Suppressor macrophage treated with lipopolysaccharide for 4 hours (primary cell): ENCODE results near the gene MAFG.
A peak's percentile ranks its signal among the peaks of the same experiment; 100 is the strongest.

Experiments
- DNase-seq: peaks from one replicate; pipeline ENCODE4 v3.0.0-alpha.2; 2020

Gene MAFG

DNA sequence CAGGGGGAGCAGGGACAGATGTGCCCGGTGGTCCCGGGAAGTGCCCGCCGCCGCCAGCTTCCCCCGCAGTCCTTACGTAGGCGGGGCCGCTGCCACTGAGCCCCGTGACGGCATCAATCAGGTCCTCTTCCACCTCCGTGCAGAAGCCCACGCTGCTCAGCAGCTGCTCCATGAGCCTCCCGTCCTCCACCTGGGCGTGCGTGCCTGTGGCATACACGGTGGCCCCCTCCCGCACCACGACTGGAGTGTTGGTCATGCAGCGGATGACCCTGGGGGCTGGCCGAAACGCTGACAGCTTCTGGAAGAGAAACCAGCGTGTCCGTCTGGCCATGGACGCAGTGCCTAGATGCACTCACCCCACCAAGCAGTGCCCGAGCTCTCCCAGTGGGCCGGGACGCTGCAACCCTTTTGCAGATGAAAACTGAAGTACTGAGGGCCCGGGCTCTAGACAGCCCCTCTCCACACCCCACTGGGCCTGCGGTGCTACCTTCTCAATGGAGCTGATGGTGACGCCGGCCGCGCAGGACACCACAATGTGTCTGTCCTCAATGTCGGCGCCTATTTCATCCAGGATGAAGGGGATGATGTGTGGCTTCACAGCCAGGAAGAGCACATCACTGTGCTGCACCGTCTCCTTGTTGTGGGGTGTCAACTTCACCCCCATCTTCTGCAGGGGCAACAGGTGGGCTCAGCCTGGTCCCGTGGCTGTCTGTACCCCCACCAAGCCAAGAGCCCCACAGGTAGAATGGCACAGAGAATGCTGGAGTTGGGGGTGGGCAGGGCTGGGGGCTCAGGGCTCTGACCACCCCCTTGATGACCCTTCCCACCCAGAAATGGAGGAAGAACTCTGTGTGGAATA is 7.5 kb upstream of the MAFG start:
- no peak for DNase-seq

DNA sequence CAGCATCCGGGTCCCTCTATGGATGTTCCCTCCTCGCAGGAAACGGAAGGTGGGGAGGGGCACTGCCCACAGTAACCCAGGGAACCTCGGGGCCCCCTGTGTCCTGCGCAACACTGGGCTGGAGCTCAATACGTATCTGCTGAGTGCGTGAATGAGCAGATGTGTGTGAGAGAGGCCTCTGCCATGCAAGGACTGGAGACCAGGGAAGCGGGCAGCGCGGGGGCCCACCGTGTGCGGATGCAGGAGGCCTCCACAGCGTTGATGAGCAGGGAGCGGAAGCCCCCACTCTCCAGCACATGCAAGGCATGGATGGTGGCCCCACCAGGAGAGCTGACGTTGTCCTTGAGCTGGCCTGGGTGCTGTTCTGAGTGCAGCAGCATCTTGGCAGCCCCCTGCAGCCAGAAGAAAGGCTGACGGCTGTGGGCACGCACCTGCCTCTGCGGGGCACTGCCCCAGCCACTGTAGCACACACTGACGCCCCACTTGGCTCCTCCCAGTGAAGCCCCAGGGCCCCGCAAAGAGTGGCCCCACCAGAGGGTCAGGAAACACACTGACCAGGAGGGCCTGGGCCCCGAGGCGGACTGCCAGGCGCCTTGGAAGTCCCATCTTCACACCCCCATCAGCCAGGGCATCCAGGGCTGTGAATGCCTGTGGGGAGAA is 6.7 kb upstream of the MAFG start:
- DNase-seq, result no peak

DNA sequence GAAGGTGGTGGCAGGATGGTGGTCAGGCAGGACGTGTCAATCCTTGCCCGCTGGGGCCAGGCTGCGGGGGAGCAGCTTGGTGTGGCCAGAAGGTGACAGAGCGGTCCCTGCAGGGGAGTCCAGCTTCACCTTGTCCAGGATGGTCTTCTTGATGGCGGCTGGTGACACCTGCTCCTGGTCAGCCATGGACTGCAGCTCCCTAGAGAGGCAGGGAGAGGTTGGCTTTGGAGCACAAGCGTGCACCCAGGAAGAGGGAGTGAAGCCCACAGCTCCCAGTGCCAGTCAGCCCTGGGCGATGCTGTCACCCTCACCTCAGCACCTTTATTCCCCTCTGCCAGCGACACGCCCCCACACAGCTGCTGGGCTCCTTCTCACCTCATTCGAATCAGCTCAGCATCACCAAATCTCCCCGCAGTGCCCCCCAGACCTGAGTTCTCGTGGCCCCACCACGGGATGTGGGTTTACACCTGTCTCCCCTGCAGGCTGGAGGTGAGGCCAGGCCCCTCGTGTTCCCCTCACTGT is 5.7 kb upstream of the MAFG start:
- no peak for DNase-seq

DNA sequence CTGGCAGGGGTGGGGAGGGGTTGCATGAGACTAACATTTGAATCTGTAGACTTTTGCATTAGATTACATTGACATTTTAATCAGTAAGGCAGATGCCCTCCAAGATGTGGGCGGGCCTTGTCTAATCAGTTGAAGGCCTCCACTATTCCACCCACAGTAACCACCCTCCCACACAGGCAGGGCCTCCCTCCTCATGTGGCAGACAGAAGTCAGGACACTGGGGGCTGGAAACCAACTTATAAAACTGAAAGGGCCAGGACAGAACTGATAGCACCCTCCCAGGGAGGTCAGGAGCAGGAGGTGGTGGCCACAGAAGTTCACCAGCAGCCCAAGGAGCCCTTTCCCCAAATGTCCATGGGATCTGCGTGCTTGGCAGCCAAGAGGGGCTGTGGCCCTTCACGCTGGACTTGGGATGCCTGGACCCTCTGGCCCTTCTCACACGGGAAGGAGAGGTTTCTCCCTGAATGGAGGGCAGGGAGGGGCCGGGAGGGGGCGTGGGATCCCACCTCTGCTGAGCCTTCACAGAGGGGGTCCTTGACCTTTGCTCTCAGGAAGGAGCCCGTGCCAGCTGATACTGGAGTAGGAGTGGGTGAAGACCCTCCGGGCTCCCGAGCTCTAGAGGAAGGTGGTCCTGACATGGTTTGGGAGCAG is 4.9 kb upstream of the MAFG start:
- no peak for DNase-seq

DNA sequence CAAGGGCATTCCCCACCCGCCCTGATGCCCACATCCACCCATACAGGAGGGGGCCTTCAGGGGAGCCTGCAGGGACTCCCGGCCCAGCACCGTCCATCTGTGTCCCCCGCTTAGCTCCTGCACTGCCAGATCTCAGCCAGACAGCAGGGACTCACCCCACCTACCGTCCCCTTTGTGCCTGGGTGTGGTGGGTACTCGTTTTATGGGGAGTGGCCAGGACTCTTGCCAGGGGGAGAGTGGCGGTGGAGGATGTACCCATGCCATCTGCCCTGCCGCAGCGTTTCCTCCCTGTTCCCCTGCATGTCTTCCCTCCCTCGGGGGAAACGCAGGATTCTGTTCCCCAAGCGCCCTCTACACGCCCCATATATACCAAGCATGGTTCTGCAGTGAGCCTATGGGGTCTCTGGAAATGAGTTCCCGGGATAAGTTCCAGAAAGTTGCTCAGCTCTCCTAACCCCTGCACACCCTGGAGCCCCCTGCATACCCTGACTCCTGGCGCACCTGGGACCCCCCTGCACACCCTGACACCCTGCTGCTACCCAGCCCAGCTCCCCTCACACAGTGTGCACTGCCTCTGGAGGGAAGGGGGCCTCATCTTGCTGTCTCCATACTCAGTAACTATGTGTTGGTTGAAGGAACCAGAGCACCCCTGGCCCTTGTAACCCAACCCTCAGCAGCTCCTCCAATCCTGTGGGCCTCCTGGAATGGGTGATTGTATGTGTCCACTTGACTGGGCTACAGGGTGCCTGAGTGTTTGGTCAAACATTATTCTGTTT is 4.2 kb upstream of the MAFG start:
- DNase-seq, result no peak

DNA sequence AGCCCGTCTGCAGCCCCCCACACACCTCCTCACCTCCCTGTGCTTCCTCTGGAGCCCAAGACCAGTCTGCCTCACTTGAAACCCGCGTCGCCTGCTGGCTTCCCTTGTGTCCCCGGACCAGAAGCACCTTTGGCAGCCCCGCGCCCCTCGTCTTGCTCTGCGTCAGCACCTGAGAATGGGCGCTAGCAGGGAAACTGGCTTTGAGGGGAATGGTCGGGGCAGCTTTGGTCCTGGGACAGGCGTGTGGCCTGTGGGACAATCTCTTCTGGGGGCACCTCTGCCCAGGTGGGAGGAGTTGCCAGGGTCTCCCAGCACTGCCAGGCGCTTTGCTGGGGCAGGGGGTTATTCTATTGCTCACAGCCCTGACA is 3.6 kb upstream of the MAFG start:
- DNase-seq, result no peak

DNA sequence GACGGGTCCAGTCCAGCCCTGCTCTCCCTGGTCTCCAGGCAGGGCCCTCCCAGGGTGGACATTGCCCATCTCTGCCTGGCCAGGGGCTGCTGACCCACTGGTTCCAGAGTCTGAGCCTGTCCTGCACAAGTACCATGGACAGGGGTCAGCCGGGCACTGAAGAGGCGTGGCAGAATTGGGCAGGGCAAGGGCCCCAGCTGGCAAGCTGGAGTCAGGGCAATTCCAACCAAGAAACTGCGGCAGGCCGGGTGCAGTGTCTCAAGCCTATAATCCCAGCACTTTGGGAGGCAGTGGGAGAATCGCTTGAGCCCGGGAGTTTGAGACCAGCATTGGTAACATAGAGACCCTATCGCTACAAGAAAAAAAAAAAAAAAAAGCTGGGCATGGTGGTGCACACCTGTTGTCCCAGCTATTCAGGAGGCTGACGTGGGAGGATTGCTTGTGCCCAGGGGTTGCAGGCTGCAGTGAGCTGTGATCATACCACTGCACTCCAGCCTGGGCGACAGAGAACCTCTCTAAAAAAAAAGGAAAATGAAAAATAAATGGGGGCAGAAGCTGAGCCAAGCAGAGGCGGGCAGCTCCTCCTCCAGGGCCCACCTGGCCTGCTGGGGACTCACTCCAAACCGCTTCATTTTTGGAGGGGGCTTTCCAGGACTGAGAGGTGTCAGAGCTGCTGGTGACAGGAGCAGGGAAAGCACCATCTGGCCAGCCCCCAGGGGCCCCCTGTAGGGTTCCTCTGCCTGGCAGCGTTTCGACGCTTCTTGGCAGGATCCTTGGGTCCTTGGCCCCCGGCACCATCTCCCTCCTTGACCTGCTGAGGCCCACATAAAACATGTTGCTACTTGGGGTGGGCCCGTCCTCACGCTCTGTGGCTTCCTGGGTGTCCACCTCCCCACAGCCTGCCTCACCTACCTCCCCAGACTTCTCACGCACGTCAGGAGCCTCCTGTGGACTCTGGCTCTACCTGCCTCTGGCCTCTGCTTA is 2.9 kb upstream of the MAFG start:
- no peak for DNase-seq

DNA sequence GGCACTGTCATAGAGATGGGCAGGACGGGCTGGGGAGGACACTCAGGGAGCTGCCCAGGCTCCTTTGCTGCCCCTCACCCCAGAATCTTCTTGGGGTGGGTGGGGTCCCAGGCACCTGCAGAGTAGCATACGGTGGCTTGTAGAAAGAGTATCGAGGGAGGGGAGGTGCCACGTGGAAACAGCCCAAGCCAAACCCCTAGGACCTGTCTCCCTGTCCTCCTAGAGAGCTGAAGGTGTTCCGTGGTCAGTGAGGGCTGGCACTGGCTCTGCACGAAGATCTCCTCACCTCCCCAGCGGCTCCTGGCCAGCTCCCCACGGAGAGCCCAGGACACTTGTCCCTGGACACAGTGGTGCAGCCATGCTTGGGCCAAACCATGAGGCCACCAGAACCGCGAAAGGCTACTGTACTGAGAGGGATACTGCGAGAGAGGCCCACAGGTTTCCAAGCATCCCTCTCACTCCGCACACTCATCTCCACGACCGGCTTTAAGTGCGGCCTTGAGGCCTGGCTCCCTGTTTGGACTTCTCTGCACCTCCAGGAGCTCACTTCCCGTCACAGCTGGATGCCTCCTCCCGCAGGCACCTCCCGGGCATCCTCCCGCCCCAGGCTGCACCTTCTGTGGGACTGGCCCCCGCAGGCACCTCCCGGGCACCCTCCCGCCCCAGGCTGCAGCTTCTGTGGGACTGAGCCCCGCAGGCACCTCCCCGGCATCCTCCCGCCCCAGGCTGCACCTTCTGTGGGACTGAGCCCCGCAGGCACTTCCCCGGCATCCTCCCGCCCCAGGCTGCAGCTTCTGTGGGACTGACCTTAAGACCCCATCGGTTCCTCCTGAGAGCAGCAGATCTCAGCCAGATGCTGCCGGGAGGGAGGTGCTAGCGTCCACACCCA is 2.0 kb upstream of the MAFG start:
- DNase-seq, result no peak

DNA sequence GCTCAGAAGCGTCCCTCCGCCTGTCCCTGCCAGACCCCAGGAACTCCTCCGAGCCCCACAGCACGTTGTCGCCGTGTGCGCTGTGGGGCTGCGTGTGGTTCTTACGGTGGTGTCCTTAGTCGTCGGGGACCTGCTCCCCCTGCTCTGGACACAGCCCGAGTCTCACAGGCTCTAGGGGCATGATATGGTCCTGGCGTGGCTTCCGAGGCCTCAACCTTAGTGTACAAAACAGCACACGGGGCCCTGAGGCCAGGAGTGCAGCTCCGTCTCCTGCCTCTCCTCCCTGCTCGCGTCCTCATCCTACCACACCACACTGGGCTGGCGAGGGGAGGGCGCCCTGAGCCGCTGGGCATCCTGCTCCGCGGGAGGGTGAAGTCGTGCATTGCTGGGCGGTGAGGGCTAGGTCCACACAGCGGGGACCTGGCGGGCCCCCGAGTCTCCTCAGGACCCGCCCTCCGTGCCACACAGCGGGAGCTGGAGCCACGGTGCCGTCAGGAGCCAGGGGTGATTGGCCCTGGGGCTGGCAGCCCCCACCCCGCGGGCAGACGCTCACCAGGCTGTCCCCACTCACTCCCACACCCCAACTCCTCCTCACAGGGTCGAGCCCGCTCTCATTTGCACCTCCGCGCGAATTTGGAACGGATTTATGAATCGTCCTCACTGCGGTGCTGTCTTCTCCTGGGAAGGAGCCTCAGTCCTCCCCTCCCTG is 1.2 kb upstream of the MAFG start:
- no peak for DNase-seq

DNA sequence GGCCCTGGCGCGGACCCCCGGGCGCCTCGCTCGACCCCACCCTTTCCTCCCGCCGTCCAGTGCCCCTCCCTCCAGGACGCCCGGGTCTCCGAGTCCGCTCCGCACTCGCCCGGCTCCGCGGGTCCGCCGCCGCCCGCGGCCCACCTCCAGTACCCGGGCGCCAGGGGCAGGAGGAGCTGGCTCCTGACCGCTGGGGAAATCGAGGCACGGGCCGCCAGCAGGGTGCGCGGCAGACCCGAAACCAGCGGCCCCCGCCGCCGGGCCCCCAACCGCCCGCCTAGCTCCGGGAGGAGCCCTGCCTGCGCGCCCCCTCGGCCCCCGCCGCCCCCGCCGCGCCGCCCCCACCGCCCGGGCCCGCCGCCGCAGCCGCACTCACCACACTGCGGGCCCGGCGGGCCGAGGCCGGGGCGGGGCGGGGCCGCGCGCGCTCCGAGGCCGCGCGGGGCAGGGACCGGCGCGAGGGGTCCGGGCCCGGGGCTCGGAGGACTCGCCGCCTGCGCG is 333 bp downstream of the MAFG start:
- no peak for DNase-seq

DNA sequence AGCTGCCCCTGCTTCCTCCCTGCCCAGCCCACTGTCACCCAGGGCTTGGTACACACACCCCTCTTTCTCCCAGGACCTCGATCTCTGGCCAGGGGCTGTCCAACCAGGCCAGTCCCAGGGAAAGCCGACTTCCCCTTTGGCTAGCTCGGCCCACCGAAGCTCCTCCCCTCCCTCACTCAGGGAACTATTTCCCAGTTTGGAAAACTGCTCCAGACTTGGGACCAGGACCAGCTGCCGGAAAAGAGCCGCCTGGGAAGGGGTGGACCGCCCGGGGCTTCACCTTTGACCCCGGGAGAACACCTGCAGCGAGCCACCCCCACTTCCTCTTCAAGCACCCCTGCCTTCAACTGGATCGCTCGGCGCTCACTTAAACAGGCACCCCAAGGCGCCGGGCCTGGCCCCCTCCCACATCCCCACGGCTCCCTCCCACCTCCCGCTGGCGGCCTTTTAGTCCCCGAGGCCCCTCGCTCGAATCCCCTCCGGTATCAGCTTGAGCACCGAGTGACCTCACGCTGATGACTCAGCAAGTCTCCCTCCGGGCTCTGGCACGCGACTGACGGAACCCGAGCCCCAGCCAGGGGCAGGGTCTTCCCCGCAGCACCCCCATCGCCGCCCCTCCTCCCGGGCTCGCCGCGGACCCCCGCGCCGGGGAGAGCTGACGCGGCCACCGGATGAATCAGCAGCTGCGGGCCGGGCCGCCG is 934 bp downstream of the MAFG start:
- DNase-seq, result peak; percentile 85

DNA sequence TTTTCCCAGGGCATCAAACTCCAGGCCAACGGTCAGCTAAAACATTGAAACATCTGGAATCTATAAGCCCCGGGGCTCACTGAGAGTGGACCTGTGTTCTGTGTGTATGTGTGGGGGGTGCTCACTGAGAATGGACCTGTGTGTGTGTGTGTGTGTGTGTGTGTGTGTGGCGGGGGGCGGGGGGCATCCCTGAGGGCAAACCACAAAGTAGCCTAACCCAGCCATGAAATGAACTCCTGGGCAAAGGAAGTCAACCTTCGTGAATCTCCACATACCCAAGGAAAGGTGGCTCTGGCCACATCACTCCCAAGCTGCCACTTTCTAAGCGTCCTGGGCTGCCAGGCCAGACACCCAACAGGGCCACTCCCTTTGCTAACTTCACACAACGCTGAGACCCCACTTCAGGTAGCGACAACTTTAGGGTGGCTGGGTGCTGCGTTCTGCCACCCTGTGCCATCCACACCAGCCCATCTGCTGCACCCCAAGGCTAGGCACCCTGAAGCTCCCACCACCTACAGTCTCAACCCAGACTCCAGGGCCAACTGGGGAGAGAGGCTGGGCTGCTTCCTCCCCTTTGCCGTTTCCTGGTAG is 1.6 kb downstream of the MAFG start:
- no peak for DNase-seq

DNA sequence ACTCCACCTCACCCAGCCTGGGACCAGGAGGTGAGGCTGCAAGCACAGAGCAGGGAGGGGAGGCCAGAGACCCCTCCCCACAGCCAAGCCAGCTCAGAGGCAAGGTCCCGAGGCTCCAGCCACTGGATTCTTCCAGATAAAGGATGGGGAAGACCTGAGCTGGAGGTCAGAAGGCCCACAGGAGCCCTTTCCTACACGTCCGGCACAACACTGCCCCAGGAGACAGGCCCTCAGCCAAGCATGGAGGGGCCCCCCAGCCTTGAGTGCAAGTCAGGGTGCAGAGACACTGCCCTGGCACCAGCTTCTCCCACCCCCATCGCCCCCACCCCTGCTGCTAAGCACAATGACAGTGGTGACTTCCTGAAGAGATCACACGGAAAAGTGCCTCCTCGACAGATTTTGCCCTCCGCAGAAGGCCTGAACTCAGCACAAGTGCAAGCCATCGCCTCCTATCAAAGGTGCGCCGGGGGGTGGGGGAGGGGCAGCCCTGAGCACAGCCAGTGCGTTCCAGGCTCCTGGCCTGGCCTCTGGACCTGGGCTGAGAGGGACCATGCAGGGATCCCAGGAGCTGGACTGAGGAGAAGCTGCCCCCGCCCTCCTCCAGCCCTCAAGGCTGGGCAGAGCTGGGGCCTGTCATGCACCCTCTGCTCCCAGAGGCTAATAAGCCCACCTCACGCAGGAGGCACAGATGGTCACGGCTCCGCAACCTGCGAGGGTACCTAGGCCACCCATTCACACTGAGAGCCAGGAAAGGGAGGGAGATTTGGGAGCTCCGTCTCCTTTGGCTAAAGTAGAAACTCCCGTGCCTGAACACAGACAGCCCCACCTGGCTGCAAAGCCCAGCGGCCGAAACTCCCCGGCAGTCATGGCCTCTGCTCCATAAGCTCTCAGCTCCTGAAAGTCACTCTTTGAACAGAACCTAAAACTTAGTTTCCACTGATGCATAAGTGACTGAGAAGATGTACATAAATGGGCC is 2.7 kb downstream of the MAFG start:
- no peak for DNase-seq

DNA sequence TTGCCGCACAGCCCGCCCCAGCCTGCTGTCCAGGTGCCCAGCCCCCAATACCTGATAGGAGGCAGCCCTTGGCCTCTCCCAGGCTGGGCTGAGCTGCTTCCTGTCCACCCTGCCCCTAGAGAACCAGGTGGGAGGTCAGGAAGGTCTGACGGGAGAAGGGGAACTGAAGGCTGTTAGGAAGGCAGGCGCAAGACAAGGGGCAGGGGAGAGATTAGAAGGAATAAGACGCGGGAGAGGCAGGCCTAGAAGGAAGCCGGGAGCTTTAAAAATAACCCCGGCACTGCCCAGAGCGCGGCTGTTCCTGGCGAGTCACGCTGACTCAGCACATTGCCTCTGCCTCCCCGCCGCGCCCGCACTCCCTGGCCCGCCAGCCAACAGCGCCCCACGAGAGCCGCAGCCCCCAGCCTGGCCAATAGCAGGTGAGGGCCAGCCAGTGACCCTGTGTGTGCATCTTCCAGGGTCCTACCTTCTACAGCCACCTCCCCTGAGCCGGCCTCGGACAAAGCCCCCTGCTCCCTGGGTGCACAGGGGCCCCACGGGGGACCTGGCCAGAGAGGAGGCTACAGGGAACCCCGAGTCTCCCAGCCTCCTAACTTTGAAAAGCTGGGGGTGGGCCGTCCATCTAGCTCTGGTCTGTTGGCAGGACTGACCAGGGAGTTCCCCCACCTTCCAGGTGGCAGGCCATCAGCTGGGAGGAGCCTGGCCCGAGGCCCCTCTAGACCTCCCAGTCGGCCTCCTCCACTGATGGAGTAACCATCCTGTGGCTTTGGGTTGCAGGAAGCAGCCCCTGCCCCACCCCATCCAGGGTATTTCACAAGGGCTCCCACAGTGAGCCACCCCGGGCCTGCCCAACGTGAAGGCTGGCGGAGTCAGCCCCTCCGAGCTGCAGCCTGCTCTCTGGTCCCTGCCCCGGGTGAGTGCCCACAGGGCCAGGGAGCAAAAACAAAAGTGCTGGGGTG is 4.0 kb downstream of the MAFG start:
- peak; percentile 83 for DNase-seq

DNA sequence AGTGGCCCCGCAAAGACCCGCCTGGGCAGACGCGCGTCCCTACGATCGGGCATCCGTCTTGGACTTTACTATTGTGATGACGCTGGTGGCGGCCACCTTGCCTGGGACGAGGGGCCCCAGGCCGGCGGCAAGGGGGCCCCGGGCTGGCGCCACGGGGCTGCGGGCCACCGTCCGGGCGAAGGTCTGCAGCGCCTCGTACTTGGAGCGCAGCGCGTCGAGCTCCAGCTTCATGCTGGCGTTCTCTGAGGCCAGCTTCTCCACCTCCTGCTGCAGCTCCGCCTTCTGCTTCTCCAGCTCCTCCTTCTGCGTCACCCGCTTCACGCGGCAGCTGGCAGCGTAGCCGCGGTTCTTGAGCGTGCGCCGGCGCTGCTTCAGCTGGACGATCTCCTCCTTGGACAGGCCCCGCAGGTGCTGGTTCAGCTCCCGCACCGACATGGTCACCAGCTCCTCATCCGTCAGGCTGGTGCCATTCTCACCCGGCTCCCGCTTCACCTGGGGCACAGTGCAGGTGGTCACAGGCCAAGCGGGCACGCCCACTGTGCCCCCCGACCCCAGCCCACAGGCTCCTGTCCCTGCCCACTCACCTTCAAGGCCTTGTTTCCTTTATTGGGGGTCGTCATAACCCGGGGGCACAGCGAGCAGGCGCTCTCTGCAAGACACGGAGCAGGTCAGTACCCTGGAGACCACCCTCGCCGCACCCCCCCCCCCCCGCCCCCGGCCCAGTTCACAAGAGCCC is 4.8 kb downstream of the MAFG start:
- no peak for DNase-seq
